Measurements from ENCODE around the gene GPNMB.

Gene GPNMB

GRCh38 chr7:23228412-23228811 is 18.2 kb upstream of the GPNMB start:
- no peaks in the 10 kb centered on the region for H3K9me3 ChIP-seq (ENCODE audit: control insufficient read depth, insufficient read depth, low read length)
- no peaks in the 10 kb centered on the region for H3K4me1 ChIP-seq (ENCODE audit: control insufficient read depth, insufficient read depth, low read length)
- no peaks in the 10 kb centered on the region for H3K27me3 ChIP-seq (ENCODE audit: control insufficient read depth, insufficient read depth, low read length)
- no peak overlapping the region for H3K9ac ChIP-seq (ENCODE audit: low read depth, low read length)
- no peaks in the 10 kb centered on the region for H3K36me3 ChIP-seq (ENCODE audit: control insufficient read depth, insufficient read depth, low read length)
- H3K27ac ChIP-seq (ENCODE audit: low read depth, low read length), result no peak overlapping the region
- H3K4me3 ChIP-seq (ENCODE audit: low read depth, low read length), result no peak overlapping the region

GRCh38 chr7:23230641-23231101 is 15.9 kb upstream of the GPNMB start:
- Histone ChIP-seq H3K4me1 (ENCODE audit: control insufficient read depth, insufficient read depth, low read length) (no peaks in the 10 kb centered on the region), H3K27me3 (ENCODE audit: control insufficient read depth, insufficient read depth, low read length) (no peaks in the 10 kb centered on the region), H3K36me3 (ENCODE audit: control insufficient read depth, insufficient read depth, low read length) (no peaks in the 10 kb centered on the region), H3K27ac (ENCODE audit: low read depth, low read length) (no peak overlapping the region), H3K4me3 (ENCODE audit: low read depth, low read length) (no peak overlapping the region), H3K9me3 (ENCODE audit: control insufficient read depth, insufficient read depth, low read length) (no peaks in the 10 kb centered on the region), H3K9ac (ENCODE audit: low read depth, low read length) (no peak overlapping the region)

GRCh38 chr7:23232966-23233365 is 13.6 kb upstream of the GPNMB start:
- no peaks in the 10 kb centered on the region for H3K9me3 ChIP-seq (ENCODE audit: control insufficient read depth, insufficient read depth, low read length)
- no peak overlapping the region for H3K9ac ChIP-seq (ENCODE audit: low read depth, low read length)
- H3K27me3 ChIP-seq (ENCODE audit: control insufficient read depth, insufficient read depth, low read length), result no peaks in the 10 kb centered on the region
- no peak overlapping the region for H3K4me3 ChIP-seq (ENCODE audit: low read depth, low read length)
- no peaks in the 10 kb centered on the region for H3K4me1 ChIP-seq (ENCODE audit: control insufficient read depth, insufficient read depth, low read length)
- no peaks in the 10 kb centered on the region for H3K36me3 ChIP-seq (ENCODE audit: control insufficient read depth, insufficient read depth, low read length)
- H3K27ac ChIP-seq (ENCODE audit: low read depth, low read length), result no peak overlapping the region

GRCh38 chr7:23234569-23235296 is 11.8 kb upstream of the GPNMB start:
- H3K9me3 ChIP-seq (ENCODE audit: control insufficient read depth, insufficient read depth, low read length), result no peaks in the 10 kb centered on the region
- no peak overlapping the region for H3K27ac ChIP-seq (ENCODE audit: low read depth, low read length)
- no peaks in the 10 kb centered on the region for H3K4me1 ChIP-seq (ENCODE audit: control insufficient read depth, insufficient read depth, low read length)
- H3K36me3 ChIP-seq (ENCODE audit: control insufficient read depth, insufficient read depth, low read length), result no peaks in the 10 kb centered on the region
- H3K4me3 ChIP-seq (ENCODE audit: low read depth, low read length), result no peak overlapping the region
- no peak overlapping the region for H3K9ac ChIP-seq (ENCODE audit: low read depth, low read length)
- no peaks in the 10 kb centered on the region for H3K27me3 ChIP-seq (ENCODE audit: control insufficient read depth, insufficient read depth, low read length)

GRCh38 chr7:23235813-23236221 is 10.8 kb upstream of the GPNMB start:
- no peak overlapping the region for H3K4me3 ChIP-seq (ENCODE audit: low read depth, low read length)
- H3K4me1 ChIP-seq (ENCODE audit: control insufficient read depth, insufficient read depth, low read length), result no peaks in the 10 kb centered on the region
- no peaks in the 10 kb centered on the region for H3K36me3 ChIP-seq (ENCODE audit: control insufficient read depth, insufficient read depth, low read length)
- no peak overlapping the region for H3K27ac ChIP-seq (ENCODE audit: low read depth, low read length)
- H3K9me3 ChIP-seq (ENCODE audit: control insufficient read depth, insufficient read depth, low read length), result no peaks in the 10 kb centered on the region
- no peaks in the 10 kb centered on the region for H3K27me3 ChIP-seq (ENCODE audit: control insufficient read depth, insufficient read depth, low read length)
- H3K9ac ChIP-seq (ENCODE audit: low read depth, low read length), result no peak overlapping the region

GRCh38 chr7:23237000-23237399 is 9.6 kb upstream of the GPNMB start:
- Histone ChIP-seq H3K27me3 (ENCODE audit: control insufficient read depth, insufficient read depth, low read length) (no peaks in the 10 kb centered on the region), H3K27ac (ENCODE audit: low read depth, low read length) (no peak overlapping the region), H3K4me1 (ENCODE audit: control insufficient read depth, insufficient read depth, low read length) (no peaks in the 10 kb centered on the region), H3K4me3 (ENCODE audit: low read depth, low read length) (no peak overlapping the region), H3K9ac (ENCODE audit: low read depth, low read length) (no peak overlapping the region), H3K9me3 (ENCODE audit: control insufficient read depth, insufficient read depth, low read length) (no peaks in the 10 kb centered on the region), H3K36me3 (ENCODE audit: control insufficient read depth, insufficient read depth, low read length) (no peaks in the 10 kb centered on the region)

- H3K4me3 ChIP-seq (ENCODE audit: low read depth, low read length), result no peak overlapping the region
- H3K27ac ChIP-seq (ENCODE audit: low read depth, low read length), result no peak overlapping the region
- no peaks in the 10 kb centered on the region for H3K36me3 ChIP-seq (ENCODE audit: control insufficient read depth, insufficient read depth, low read length)
- H3K4me1 ChIP-seq (ENCODE audit: control insufficient read depth, insufficient read depth, low read length), result no peaks in the 10 kb centered on the region
- H3K27me3 ChIP-seq (ENCODE audit: control insufficient read depth, insufficient read depth, low read length), result no peaks in the 10 kb centered on the region
- H3K9ac ChIP-seq (ENCODE audit: low read depth, low read length), result no peak overlapping the region
- no peaks in the 10 kb centered on the region for H3K9me3 ChIP-seq (ENCODE audit: control insufficient read depth, insufficient read depth, low read length)
These were observed 7.5 kb upstream of the GPNMB start for GRCh38 chr7:23238983-23239652.

GRCh38 chr7:23239698-23240097 is 6.9 kb upstream of the GPNMB start:
- no peaks in the 10 kb centered on the region for H3K36me3 ChIP-seq (ENCODE audit: control insufficient read depth, insufficient read depth, low read length)
- no peaks in the 10 kb centered on the region for H3K4me1 ChIP-seq (ENCODE audit: control insufficient read depth, insufficient read depth, low read length)
- H3K27me3 ChIP-seq (ENCODE audit: control insufficient read depth, insufficient read depth, low read length), result no peaks in the 10 kb centered on the region
- H3K9ac ChIP-seq (ENCODE audit: low read depth, low read length), result no peak overlapping the region
- H3K9me3 ChIP-seq (ENCODE audit: control insufficient read depth, insufficient read depth, low read length), result no peaks in the 10 kb centered on the region
- no peak overlapping the region for H3K27ac ChIP-seq (ENCODE audit: low read depth, low read length)
- H3K4me3 ChIP-seq (ENCODE audit: low read depth, low read length), result no peak overlapping the region

GRCh38 chr7:23242321-23242720 is 4.3 kb upstream of the GPNMB start:
- Histone ChIP-seq H3K9ac (ENCODE audit: low read depth, low read length) (no peak overlapping the region), H3K27me3 (ENCODE audit: control insufficient read depth, insufficient read depth, low read length) (no peaks in the 10 kb centered on the region; the same call in 1 of the 2 replicates), H3K4me1 (ENCODE audit: control insufficient read depth, insufficient read depth, low read length) (peaks cover 6% of the 10 kb centered on the region; the same call in 1 of the 2 replicates), H3K9me3 (ENCODE audit: control insufficient read depth, insufficient read depth, low read length) (no peaks in the 10 kb centered on the region), H3K27ac (ENCODE audit: low read depth, low read length) (no peak overlapping the region), H3K36me3 (ENCODE audit: control insufficient read depth, insufficient read depth, low read length) (no peaks in the 10 kb centered on the region), H3K4me3 (ENCODE audit: low read depth, low read length) (no peak overlapping the region)

GRCh38 chr7:23242935-23243334 is 3.6 kb upstream of the GPNMB start:
- H3K27ac ChIP-seq (ENCODE audit: low read depth, low read length), result no peak overlapping the region
- no peak overlapping the region for H3K4me3 ChIP-seq (ENCODE audit: low read depth, low read length)
- H3K9me3 ChIP-seq (ENCODE audit: control insufficient read depth, insufficient read depth, low read length), result no peaks in the 10 kb centered on the region
- peaks cover 5% of the 10 kb centered on the region; the same call in 1 of the 2 replicates for H3K27me3 ChIP-seq (ENCODE audit: control insufficient read depth, insufficient read depth, low read length)
- peaks cover 10% of the 10 kb centered on the region; the same call in 1 of the 2 replicates for H3K4me1 ChIP-seq (ENCODE audit: control insufficient read depth, insufficient read depth, low read length)
- no peaks in the 10 kb centered on the region for H3K36me3 ChIP-seq (ENCODE audit: control insufficient read depth, insufficient read depth, low read length)
- no peak overlapping the region for H3K9ac ChIP-seq (ENCODE audit: low read depth, low read length)

GRCh38 chr7:23247046-23247602 is 549 bp downstream of the GPNMB start:
- no peak overlapping the region for H3K27ac ChIP-seq (ENCODE audit: low read depth, low read length)
- H3K4me1 ChIP-seq (ENCODE audit: control insufficient read depth, insufficient read depth, low read length), result peaks cover 12% of the 10 kb centered on the region; the same call in 1 of the 2 replicates
- H3K4me3 ChIP-seq (ENCODE audit: low read depth, low read length), result peak overlapping the region; percentile 44; the same call in 1 of the 2 replicates
- no peaks in the 10 kb centered on the region for H3K9me3 ChIP-seq (ENCODE audit: control insufficient read depth, insufficient read depth, low read length)
- H3K36me3 ChIP-seq (ENCODE audit: control insufficient read depth, insufficient read depth, low read length), result no peaks in the 10 kb centered on the region
- no peak overlapping the region for H3K9ac ChIP-seq (ENCODE audit: low read depth, low read length)
- H3K27me3 ChIP-seq (ENCODE audit: control insufficient read depth, insufficient read depth, low read length), result peaks cover 11% of the 10 kb centered on the region

All from HUES48 (cell line).